ENCODE results near the gene HNRNPAB.

The HNRNPAB gene

GRCh38 chr5:178216088-178216534, 11.8 kb downstream of the HNRNPAB start:
- Histone ChIP-seq H3K79me2 (ENCODE audit: control insufficient read depth, insufficient read depth, low read length, poor library complexity) (no peaks in the 10 kb centered on the region), H2AK5ac (ENCODE audit: low read length) (no peak overlapping the region), H2BK5ac (ENCODE audit: low read depth, low read length, poor library complexity) (no peak overlapping the region), H3K4me1 (ENCODE audit: control insufficient read depth in 1 of 2, insufficient read depth in 2 of 2, low read length in 2 of 2) (peaks cover 0 to 3% of the 10 kb centered on the region in 2 experiments), H2AFZ (ENCODE audit: insufficient read depth, low read length, poor library complexity) (no peak overlapping the region), H4K8ac (ENCODE audit: low read depth, low read length) (no peak overlapping the region), H2BK12ac (ENCODE audit: low read length) (no peak overlapping the region), H3K4ac (ENCODE audit: low read depth, low read length) (no peak overlapping the region), H3K14ac (ENCODE audit: low read length) (no peak overlapping the region), H3K79me1 (ENCODE audit: low read length) (no peaks in the 10 kb centered on the region), H4K91ac (ENCODE audit: low read depth, low read length) (no peak overlapping the region), H3K36me3 (ENCODE audit: control insufficient read depth in 1 of 2, insufficient read depth in 2 of 2, low read length in 2 of 2) (peaks cover 52 to 61% of the 10 kb centered on the region in 2 experiments), H3K4me2 (ENCODE audit: low read length) (no peak overlapping the region), H2BK120ac (ENCODE audit: insufficient read depth, low read length, poor library complexity) (no peak overlapping the region), H3K9me3 (ENCODE audit: insufficient read depth, low read depth, low read length) (peaks cover 1% of the 10 kb centered on the region), H3K18ac (ENCODE audit: low read length) (no peak overlapping the region), H3K4me3 (ENCODE audit: low read depth, low read length) (no peak overlapping the region), H3K27ac (ENCODE audit: low read depth, low read length) (no peak overlapping the region), H3K27me3 (ENCODE audit: insufficient read depth, low read length) (no peaks in the 10 kb centered on the region), H3K9ac (ENCODE audit: low read length) (no peak overlapping the region), H3K23ac (ENCODE audit: low read length) (peak overlapping the region; percentile 37), H4K12ac (ENCODE audit: low read depth, low read length) (no peak overlapping the region)
- no peak for DNase-seq
- WGBS (ENCODE audit: extremely low coverage, insufficient coverage, insufficient read length) = no CpG with 5 or more reads among the region's 5 CpGs

- Histone ChIP-seq H2BK5ac (ENCODE audit: low read depth, low read length, poor library complexity) (no peak overlapping the region), H3K79me2 (ENCODE audit: control insufficient read depth, insufficient read depth, low read length, poor library complexity) (no peaks in the 10 kb centered on the region), H2AK5ac (ENCODE audit: low read length) (no peak overlapping the region), H4K8ac (ENCODE audit: low read depth, low read length) (no peak overlapping the region), H3K4ac (ENCODE audit: low read depth, low read length) (no peak overlapping the region), H3K27ac (ENCODE audit: low read depth, low read length) (no peak overlapping the region), H3K79me1 (ENCODE audit: low read length) (no peaks in the 10 kb centered on the region), H3K4me3 (ENCODE audit: low read depth, low read length) (no peak overlapping the region), H4K91ac (ENCODE audit: low read depth, low read length) (no peak overlapping the region), H2AFZ (ENCODE audit: insufficient read depth, low read length, poor library complexity) (no peak overlapping the region), H3K4me2 (ENCODE audit: low read length) (no peak overlapping the region), H3K18ac (ENCODE audit: low read length) (no peak overlapping the region), H2BK12ac (ENCODE audit: low read length) (no peak overlapping the region), H3K9me3 (ENCODE audit: insufficient read depth, low read depth, low read length) (peaks cover 1% of the 10 kb centered on the region), H4K12ac (ENCODE audit: low read depth, low read length) (no peak overlapping the region), H3K14ac (ENCODE audit: low read length) (no peak overlapping the region), H2BK120ac (ENCODE audit: insufficient read depth, low read length, poor library complexity) (no peak overlapping the region), H3K23ac (ENCODE audit: low read length) (no peak overlapping the region), H3K36me3 (ENCODE audit: control insufficient read depth in 1 of 2, insufficient read depth in 2 of 2, low read length in 2 of 2) (peaks cover 49 to 60% of the 10 kb centered on the region in 2 experiments), H3K9ac (ENCODE audit: low read length) (no peak overlapping the region), H3K4me1 (ENCODE audit: control insufficient read depth in 1 of 2, insufficient read depth in 2 of 2, low read length in 2 of 2) (peaks cover 0 to 3% of the 10 kb centered on the region in 2 experiments), H3K27me3 (ENCODE audit: insufficient read depth, low read length) (no peaks in the 10 kb centered on the region)
- DNase-seq = no peak
- no CpG with 5 or more reads among the region's 3 CpGs for WGBS (ENCODE audit: extremely low coverage, insufficient coverage, insufficient read length)
These were observed 12.4 kb downstream of the HNRNPAB start for GRCh38 chr5:178216779-178217178.

- Histone ChIP-seq H3K36me3 (ENCODE audit: control insufficient read depth in 1 of 2, insufficient read depth in 2 of 2, low read length in 2 of 2) (peaks cover 42 to 57% of the 10 kb centered on the region in 2 experiments), H3K4me3 (ENCODE audit: low read depth, low read length) (no peak overlapping the region), H4K8ac (ENCODE audit: low read depth, low read length) (no peak overlapping the region), H3K79me2 (ENCODE audit: control insufficient read depth, insufficient read depth, low read length, poor library complexity) (no peaks in the 10 kb centered on the region), H3K9ac (ENCODE audit: low read length) (no peak overlapping the region), H2AFZ (ENCODE audit: insufficient read depth, low read length, poor library complexity) (no peak overlapping the region), H3K27me3 (ENCODE audit: insufficient read depth, low read length) (no peaks in the 10 kb centered on the region), H4K12ac (ENCODE audit: low read depth, low read length) (no peak overlapping the region), H3K18ac (ENCODE audit: low read length) (no peak overlapping the region), H3K4me2 (ENCODE audit: low read length) (no peak overlapping the region), H3K27ac (ENCODE audit: low read depth, low read length) (no peak overlapping the region), H2BK120ac (ENCODE audit: insufficient read depth, low read length, poor library complexity) (no peak overlapping the region), H2BK12ac (ENCODE audit: low read length) (no peak overlapping the region), H4K91ac (ENCODE audit: low read depth, low read length) (no peak overlapping the region), H3K14ac (ENCODE audit: low read length) (no peak overlapping the region), H3K9me3 (ENCODE audit: insufficient read depth, low read depth, low read length) (peaks cover 1% of the 10 kb centered on the region), H3K23ac (ENCODE audit: low read length) (no peak overlapping the region), H3K4me1 (ENCODE audit: control insufficient read depth in 1 of 2, insufficient read depth in 2 of 2, low read length in 2 of 2) (no peaks in the 10 kb centered on the region), H2AK5ac (ENCODE audit: low read length) (no peak overlapping the region), H3K4ac (ENCODE audit: low read depth, low read length) (no peak overlapping the region), H2BK5ac (ENCODE audit: low read depth, low read length, poor library complexity) (no peak overlapping the region), H3K79me1 (ENCODE audit: low read length) (no peaks in the 10 kb centered on the region)
- WGBS (ENCODE audit: extremely low coverage, insufficient coverage, insufficient read length) = no CpG with 5 or more reads among the region's 5 CpGs
- DNase-seq = peak in 1 of 2 donors; percentile 71
These were observed 14.0 kb downstream of the HNRNPAB start for GRCh38 chr5:178218237-178218776.

- no peak overlapping the region for H3K18ac ChIP-seq (ENCODE audit: low read length)
- H3K4me2 ChIP-seq (ENCODE audit: low read length) = no peak overlapping the region
- no peak overlapping the region for H4K8ac ChIP-seq (ENCODE audit: low read depth, low read length)
- H3K9me3 ChIP-seq (ENCODE audit: insufficient read depth, low read depth, low read length) = peaks cover 1% of the 10 kb centered on the region
- H3K27ac ChIP-seq (ENCODE audit: low read depth, low read length) = no peak overlapping the region
- H3K4me3 ChIP-seq (ENCODE audit: low read depth, low read length) = no peak overlapping the region
- no peak overlapping the region for H3K9ac ChIP-seq (ENCODE audit: low read length)
- H3K79me2 ChIP-seq (ENCODE audit: control insufficient read depth, insufficient read depth, low read length, poor library complexity) = no peaks in the 10 kb centered on the region
- H4K12ac ChIP-seq (ENCODE audit: low read depth, low read length) = no peak overlapping the region
- no peak overlapping the region for H3K14ac ChIP-seq (ENCODE audit: low read length)
- H3K27me3 ChIP-seq (ENCODE audit: insufficient read depth, low read length) = no peaks in the 10 kb centered on the region
- H2BK12ac ChIP-seq (ENCODE audit: low read length) = no peak overlapping the region
- no peak overlapping the region for H2AFZ ChIP-seq (ENCODE audit: insufficient read depth, low read length, poor library complexity)
- peaks cover 0 to under 1% of the 10 kb centered on the region in 2 experiments for H3K4me1 ChIP-seq (ENCODE audit: control insufficient read depth in 1 of 2, insufficient read depth in 2 of 2, low read length in 2 of 2)
- H4K91ac ChIP-seq (ENCODE audit: low read depth, low read length) = no peak overlapping the region
- no peak overlapping the region for H3K23ac ChIP-seq (ENCODE audit: low read length)
- H2AK5ac ChIP-seq (ENCODE audit: low read length) = no peak overlapping the region
- DNase-seq = no peak
- H3K79me1 ChIP-seq (ENCODE audit: low read length) = no peaks in the 10 kb centered on the region
- H2BK5ac ChIP-seq (ENCODE audit: low read depth, low read length, poor library complexity) = no peak overlapping the region
- peaks cover 39 to 53% of the 10 kb centered on the region in 2 experiments for H3K36me3 ChIP-seq (ENCODE audit: control insufficient read depth in 1 of 2, insufficient read depth in 2 of 2, low read length in 2 of 2)
- H3K4ac ChIP-seq (ENCODE audit: low read depth, low read length) = no peak overlapping the region
- WGBS (ENCODE audit: extremely low coverage, insufficient coverage, insufficient read length) = no CpG with 5 or more reads among the region's 3 CpGs
- H2BK120ac ChIP-seq (ENCODE audit: insufficient read depth, low read length, poor library complexity) = no peak overlapping the region
These were observed 14.5 kb downstream of the HNRNPAB start for GRCh38 chr5:178218827-178219226.
